ENCODE measurements around the gene CDC40.

CDC40 gene

DNA sequence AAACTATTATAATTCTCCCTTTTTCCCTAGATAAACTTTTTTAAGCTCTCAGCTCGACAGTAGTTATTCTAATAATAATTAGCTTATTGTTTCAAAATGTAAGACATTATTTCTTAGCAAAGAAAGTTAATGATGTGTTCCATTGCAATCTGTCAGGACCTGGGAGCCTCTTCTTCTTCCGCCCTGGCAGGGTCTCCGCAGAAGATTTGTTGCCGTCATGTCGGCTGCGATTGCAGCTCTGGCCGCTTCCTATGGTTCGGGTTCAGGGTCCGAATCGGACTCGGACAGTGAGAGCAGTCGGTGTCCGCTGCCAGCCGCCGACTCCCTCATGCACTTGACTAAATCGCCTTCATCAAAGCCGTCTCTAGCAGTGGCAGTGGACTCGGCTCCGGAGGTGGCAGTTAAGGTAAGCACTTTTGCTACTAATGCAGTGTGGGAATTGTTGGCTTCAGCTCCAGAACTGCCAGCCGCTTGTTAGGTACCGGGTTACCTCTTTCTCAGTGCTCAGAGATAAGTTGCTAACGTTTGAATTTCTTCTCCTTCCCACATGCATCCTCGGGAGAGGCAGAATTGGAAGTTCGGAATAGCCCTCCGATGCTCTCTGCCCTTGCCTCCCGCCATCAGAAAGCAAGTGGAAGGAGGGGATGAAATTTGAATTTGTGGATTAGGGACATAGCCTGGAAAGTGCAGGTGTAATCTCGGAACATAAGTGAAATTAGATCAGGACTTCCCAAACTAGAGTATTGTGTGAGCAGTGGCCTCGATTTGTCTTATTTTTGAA is at the start of gene CDC40:
Gene CDC40, plus strand, starts transcription at position 200 of the 781 bp plus-strand sequence. Its CDS starts 18 bp downstream, at position 218.
- peak; percentile 10 to 32 (median 26) for DNase-seq (ENCODE audit: low read depth in 3 of 3)

DNA sequence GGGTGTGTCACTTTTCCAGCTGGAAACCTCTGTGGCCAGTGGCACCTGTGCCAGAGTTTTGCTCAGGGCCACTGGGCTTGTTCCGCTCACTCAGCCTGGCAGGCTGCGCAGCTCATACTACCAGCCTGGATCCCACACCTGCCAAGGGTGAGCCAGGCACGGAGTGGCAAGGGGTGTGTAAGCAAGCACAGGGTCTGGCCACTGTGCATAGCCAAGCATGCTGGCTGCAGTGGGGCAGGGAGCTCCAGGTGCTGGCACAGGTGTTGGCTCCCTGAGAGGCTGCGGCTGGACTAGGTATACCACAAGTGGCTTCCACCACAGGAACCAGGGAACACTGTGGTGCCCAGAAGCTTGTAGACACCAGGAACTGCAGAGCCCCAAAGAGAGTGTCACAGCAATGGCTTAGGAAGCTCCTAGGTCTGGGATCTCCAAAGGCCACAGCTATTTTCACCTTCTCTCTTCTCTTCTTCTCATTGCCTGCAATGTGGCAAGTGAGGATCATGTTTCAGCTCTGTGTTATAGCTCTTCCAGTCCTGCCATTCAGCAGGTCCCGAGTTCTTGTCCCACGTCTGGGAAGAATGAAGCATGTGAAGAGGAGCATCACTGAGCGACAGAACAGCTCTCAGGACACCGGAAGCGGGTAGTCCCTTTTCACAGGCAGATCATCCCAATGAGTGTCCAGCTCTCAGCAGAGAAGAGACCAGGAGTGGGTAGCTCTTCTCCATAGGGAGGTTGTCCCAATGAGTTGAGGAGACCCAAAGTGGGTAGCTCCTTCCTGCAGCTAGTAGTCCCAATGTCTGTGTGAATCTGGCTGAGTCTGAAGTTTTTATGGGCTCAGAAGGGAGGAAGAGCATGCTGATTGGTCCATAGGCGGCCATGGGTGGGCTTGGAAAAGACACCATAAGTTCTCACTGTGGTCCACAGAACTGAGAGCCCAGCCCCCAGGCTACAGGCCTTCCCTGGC is 42.0 kb upstream of the CDC40 start:
- DNase-seq (ENCODE audit: low read depth in 3 of 3), result no peak

DNA sequence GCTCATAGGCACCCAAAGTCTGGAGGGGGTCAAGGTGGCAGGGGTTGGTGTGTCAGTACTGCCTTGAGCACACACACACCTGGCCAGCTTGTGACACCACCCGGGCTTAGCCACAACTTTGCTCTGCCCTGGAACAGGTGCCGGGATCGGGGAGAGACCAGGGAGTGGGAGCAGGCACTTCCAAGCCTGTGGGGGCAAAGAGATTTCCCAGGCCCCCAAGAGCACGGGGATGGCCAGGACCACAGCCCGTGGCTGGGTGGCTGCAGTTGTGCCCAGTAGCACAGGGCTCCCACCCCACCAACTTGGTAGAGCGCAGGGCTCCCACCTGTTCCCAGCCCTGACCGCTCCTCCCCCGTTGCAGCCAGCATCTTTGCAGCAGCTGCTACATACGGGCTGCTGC is 41.2 kb upstream of the CDC40 start:
- no peak for DNase-seq (ENCODE audit: low read depth in 3 of 3)

DNA sequence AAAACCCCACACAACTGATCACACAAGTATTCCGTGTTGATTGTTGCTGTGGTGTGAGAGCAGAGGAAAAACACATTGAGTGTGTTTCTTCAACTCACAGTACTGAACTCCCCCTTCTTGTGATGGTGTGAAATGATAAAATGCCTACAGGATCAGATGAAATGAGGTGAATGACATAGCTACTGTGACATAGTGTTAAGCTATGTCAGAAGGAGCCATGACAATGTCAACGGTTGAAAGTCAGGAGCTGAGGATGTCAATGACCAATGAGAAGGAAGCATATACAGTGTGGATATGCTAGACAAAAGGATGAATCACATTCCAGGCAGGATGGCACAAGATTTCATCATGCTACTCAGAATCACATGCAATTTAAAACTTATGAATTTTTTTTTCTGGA is 39.6 kb upstream of the CDC40 start:
- DNase-seq (ENCODE audit: low read depth in 3 of 3), result no peak

DNA sequence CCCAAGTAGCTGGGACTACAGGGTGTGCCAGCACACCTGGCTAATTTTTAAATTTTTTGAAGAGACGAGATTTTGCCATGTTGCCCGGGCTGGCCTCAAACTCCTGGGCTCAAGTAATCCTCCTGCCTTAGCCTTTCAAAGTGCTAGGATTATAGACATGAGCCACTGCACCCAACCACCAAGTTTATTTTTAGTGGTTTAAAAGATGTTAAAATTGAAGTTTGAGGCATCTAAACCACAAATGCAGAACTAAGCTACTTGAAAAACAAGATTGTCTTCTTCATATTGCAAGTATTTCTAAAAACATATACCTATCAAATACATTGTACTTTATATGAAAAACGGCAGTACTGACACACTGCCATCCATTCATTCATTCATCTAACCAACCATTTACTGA is 32.4 kb upstream of the CDC40 start:
- DNase-seq (ENCODE audit: low read depth in 3 of 3), result no peak

DNA sequence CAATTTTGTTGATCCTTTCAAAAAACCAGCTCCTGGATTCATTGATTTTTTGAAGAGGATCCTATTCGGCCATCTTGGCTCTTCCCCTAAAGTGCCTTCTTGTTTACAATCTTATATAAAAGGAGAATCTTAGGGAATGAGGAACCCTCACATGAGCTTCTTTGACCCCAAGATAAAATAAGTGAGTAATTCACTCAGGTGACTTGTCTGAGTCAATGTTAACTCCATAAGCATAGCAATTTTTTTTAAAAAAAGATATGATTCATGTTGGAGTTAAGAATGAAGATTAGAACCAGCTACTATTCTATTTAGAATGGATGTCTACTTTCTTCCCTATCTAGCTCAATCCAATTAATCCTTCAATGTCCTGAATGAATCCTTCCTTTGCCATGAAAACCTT is 21.7 kb upstream of the CDC40 start:
- DNase-seq (ENCODE audit: low read depth in 3 of 3), result no peak

DNA sequence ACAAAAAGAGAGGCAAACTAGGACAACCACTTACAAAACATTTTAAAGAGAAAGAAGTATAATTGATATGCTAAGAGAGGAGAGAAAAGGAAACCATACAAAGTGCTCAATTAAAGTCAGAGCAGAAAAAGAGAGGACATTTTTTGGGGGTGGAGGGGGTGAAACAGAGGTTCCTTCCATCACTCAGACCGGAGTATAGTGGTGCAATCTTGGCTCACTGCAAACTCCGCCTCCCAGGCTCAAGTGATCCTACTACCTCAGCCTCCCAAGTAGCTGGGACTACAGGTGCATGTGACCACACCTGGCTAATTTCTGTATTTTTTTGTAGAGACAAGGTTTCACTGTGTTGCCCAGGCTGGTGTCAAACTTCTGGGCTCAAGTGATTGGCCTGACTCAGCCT is 10.1 kb upstream of the CDC40 start:
- no peak for DNase-seq (ENCODE audit: low read depth in 3 of 3)

DNA sequence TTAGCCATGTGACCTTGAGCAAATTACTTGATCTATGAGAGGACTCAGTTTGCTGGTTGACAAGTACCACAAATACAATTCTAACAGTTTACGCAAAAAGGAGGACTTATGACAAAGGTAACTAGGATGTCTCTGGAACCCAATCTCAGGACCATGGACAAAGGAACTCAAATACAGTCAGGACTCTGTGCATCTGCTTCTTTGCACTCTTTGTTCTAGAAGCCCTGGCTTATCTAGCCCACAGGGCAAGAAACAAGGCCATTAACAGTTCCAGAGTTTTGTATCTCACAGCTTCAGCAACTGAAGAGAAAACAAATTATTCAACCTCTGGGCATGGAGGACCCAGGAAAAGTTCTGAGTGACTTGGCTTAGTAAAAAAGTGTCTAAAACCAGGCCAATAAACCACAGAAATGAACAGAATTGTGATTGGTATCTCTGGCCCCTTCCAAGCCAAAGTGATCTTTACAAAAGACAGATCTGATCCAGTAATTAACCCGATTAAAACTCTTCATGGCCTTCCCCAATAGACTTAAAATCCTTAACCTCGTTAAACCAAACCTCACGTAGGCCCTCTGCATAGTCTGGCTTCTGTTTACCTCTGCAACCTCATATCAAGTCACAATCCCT is 6.6 kb upstream of the CDC40 start:
- no peak for DNase-seq (ENCODE audit: low read depth in 3 of 3)

DNA sequence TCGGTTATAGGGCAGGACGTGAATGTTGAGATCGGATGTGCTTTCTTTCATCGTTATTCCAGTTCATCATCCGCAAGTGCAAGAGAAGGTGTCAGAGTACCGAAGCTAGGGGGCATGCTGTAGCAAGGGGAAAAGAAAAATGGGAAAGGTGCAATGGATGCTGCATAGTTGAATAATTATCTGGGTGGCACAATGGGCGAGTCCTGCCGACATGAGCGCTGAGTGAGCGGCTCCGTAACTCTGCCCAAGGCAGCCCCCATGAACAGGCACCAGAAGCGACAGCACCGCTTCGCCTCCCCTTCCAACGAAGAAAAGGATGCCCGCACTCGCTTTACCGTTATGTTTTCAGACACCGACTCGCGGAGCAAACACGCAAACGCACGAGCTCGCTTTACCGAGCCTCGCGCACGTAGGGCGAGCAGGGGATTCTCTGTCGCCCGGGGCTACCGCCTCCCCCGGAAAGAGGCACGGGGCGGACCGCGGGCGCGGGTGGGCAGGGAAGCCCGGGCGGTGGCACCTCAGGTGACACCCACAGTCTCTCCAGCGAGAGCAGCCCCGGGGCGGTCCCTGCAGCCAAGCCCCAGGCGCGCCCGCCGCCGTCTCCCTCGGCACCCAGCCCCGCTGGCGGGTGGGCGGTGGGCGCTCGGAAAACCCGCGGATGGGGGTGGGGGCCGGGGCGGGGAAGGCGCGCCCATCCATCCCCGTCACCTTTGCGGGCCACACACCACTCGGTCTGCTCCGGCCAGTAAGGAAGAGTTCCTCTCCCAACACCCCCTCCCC is 1.4 kb upstream of the CDC40 start:
- peak; percentile 24 to 53 (median 49) for DNase-seq (ENCODE audit: low read depth in 3 of 3)

DNA sequence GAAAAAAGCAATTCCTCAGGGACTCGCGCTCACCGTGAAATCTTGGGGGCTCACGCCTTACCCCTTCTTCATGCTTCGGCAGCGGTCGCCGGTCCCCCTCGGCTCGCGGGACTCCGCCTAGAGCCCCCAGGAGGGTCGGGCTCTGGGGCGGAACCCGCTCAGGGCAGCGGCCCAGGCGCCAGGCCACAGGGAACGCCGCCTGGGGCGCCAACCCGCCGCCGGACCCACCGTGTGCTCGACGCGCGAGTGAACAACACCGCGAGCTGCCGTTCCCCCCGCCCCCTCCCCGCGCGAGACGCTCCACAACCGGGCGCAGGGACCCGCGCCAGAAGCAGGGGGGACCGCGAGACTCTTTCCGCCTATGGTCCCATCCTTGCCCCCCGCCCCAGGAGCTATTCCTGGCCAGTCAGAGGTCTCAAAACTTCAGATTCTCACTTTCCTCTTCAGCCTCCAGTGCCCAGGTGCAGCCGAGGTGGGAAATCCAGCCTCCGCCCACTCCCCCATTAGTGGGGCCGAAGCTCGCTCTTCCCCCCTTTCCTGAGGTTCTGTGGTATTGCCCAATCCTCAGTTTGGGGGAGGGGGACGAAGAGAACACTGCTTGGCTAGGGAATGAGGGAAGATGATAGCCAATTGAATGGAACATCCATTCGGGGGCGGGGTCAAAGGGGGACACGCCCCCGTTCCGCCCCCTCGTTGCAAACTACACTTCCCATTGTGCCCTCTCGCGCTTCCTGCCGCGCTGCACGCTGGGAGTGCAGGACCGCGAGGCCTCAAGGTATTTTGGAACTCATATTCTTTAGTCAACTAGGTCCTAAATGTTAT is 610 bp upstream of the CDC40 start, which contains the start of gene WASF1:
Gene WASF1, minus strand, starts transcription at position 265 of the 822 bp plus-strand sequence. CDS start 52,069 bp downstream, outside the sequence.
- peak; percentile 77 to 84 (median 79) for DNase-seq (ENCODE audit: low read depth in 3 of 3)

DNA sequence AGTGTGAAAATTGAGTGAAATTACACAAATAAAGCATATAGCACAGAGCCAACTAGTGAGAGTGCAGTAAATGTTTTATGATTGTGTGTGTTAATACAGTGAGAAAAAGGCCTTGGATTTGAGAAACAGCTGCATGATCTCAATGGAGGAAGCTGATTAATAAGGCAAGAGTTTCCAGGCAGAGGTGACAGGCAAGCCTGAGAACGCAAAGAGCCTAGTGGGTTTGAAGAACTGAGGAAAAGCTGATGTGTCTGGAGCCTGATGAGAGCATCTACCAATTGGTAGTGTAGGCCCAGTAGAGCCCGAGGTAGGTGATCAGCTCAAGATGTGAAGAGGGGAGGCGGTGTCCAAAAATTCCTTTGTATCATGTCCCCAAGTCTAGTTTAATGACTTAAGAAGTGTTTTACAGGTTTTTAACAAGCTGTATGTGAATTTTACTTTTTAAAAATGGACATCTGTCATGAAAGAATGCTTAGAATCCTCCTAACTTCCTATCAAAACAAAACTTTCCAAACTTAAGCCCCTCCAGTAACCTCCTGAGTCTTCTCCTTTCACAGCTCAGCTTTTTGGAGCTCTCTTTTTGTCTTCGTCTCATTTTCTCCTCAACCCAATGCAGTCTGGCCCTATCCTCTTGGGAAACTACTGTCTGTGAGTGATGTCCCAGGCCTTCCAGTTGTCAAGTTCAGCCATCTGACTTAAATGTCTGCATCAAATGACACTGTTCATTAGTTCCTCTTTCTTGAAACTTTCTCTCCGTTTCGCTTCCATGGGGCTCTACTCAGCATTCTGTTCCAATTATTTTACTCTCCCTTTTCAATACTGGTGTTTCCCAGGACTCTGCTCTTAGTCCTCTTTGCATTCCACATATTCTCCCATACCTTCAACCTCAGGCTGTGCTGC is 1.2 kb downstream of the CDC40 start:
- DNase-seq (ENCODE audit: low read depth in 3 of 3), result no peak

DNA sequence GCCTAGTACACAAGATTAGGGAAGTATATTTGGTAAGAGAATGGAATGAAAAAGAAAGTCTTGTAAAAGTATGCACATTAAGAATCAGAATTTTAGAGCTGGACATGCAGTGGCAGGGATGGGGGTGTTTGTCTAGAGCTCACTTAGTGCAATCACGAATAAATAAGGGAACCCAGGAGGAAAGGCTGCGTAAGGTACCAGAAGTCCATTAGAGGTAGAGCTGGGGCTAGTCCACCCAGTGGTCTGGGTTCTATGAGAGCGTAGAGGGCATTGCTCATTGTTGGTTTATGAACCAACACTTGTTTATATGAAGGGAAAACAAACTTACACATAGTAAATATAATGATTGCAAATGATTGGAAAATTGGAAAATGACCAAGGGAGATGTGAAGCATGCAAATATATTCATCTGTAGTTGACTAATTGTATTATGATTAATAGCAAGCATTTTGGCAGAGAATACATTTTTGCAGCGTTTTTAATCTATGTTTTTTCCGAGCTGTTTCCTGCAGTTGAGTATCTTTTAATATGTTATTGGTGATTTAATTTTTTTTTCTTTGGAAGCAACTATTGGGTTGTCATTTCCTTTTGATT is 3.2 kb downstream of the CDC40 start:
- DNase-seq (ENCODE audit: low read depth in 3 of 3), result no peak

DNA sequence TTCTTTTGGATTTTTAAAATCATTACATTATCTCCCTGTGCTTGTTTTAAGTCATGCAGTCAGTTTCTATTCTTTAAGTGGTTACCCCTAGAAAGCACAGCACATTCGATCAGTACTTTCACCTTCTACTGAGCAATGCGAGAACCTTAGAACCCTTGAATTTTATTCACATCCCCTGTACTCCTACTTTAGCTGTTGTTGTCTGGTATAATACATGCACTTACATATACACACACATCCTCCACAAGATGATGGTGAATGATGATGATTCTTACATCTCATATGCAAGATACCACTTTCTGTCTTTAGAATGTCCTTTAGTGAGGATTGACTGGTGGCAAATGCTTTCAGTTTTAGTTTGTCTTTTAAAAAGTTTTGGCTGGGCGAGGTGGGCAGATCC is 5.7 kb downstream of the CDC40 start:
- no peak for DNase-seq (ENCODE audit: low read depth in 3 of 3)

DNA sequence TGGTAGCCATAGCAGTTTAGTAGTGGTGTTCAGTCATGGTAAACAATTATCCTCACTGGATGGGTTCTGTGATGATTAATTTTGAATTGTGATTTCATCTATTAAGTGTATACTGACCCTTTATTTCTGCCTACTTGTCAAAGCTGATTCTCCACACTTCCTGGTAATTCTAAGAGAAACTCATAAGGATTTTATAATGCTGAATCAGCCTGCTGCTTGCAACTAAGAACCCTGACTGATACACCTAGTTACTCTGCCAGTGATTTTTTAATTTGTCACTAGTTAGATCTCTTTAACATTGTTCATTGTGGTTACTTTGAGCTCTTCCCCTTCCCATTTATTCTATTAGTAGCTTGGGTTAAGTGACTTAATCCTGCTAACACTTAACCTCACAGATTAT is 8.6 kb downstream of the CDC40 start:
- DNase-seq (ENCODE audit: low read depth in 3 of 3), result no peak

DNA sequence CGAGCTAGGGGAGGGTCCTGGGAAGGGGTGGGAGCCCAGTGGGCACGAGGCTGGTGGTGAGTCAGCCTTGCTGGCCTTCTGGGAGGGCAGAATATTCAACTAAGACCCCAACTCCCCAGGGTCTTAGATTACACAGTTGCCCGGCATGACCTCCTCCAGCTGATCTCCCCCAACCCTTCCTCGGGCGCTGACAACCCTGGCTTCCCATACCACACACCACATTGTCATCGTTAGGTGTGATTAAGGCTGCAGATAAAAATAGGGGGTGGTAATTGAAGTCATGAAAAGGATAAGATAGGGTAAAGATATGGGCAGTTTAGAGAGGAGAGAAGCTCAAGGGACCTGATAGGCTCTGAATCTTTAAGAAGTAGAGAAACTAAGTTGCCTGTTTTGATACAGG is 10.5 kb downstream of the CDC40 start:
- no peak for DNase-seq (ENCODE audit: low read depth in 3 of 3)

DNA sequence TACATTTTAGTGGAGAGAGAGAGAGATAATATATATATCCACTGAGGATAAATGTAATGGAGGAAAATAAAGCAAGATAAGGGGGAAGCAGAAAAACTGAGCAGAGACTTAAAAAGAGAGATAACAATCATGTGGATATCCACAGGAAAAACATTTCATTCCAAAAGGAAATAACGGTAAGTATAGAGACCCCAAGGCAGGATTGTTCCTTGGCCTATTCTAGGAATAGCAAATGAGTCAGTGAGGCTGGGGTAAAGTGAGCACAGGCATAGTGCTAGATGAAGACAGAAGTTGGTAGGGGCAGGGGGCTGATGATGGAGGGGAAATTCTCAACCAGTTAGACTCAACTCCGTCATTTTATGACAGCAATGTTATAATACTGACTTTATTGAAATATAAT is 11.2 kb downstream of the CDC40 start:
- DNase-seq (ENCODE audit: low read depth in 3 of 3), result no peak

DNA sequence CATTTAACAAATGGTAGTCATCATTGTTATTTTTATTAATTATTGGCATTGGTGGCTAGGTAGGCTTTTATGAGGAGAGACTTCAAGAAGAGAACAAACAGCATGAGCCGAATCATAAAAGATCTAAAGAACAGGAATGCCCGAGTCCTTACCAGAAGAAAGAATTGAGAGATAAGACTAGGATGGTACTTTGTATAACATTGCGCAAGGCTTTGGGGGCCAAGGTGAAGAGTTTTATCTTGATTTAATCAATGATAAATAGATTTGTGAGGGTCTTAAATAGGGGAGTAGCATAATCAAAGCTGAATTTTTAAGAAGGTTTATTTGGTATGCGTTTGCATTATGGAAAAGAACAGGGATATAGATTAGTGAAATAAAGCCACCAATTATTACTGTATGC is 15.4 kb downstream of the CDC40 start:
- no peak for DNase-seq (ENCODE audit: low read depth in 3 of 3)

DNA sequence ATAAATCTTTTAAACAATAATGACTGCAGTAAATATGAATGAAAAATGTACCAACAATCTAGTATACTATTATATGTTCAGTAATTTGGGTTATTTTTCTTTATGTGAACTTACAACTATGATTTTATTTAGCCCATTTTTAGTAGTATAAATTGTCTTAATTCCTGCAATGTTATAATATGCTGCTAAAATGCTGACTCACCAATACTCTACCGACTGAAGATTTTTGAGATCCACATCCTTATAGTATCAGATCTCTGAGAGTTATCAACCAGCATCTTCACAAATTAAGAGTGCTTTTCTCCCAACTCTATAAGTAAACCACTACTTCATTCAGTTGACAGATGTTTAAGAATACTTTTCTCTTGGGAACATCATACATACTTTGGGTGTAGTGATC is 16.6 kb downstream of the CDC40 start:
- DNase-seq (ENCODE audit: low read depth in 3 of 3), result no peak

DNA sequence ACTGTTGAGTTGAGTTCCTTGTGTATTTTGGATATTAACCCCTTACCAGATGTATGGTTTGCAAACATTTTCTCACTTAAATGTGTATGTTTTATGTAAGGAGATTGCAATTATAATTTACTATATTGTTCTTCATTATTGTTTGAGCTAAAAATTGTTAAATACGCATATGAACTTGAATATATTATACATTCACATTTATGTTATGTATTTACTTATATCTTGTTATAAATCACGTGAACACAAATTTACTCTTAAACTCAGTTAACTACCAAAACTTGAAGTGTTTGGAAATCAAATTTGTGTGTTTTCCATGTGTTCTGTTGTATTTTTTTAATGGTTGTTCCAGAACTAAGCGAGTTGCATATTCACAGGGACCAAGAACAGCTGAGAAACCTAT is 18.3 kb downstream of the CDC40 start:
- DNase-seq (ENCODE audit: low read depth in 3 of 3), result no peak
